NCI-H146 treated with DMSO at 0.1 percent for 48 hours (cell line): ENCODE data around the gene CYB561D2.
"Not testable (repeated sequence)": the region's sequence is repeated elsewhere in the genome, so short reads cannot be mapped to it uniquely, and the experiment has no call there.

Experiments used
- DNase-seq: peaks from one replicate; lab custom pipeline; 2025; ENCODE audit not compliant: unreplicated experiment; lab: John Stamatoyannopoulos, UW

Gene CYB561D2

DNA sequence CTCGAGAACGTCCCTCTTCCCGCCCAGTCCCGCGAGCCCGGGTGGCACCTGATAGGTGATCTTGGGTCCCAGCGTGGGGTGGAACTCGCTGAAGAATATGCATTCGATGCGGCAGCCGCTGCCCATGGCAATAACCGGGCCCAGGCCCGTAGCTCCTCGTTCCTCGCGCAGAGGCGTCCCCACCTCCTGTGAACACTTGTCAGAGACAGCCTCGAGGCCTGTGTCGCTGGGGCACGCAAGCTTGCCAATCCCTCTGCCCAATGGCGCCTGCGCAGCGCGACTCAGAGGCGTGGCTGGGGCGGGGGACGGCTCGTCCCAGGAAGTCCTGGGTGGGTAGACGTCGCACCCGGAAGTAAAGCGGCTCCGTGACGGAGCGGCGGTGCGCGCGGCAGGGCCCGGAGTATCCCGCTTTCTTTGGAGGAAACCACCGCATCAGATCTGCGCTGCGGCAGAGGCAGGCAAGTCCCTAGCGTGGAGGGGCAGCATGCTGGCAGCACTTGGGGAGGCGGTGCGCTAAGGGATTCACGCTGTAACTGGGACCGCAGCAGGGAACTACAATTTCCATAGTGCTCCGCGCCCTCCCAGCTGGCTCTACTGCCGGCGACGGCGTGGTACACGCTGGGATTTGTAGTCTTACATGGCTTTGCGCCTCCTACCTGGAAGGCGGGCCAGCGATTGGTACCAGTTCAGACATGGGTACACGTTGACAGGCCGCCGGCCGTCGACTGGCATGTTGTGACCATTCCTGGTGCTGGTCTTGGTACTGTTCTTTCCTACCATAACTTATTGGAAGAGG, at the start of gene CYB561D2, which contains the start of gene NPRL2:
CYB561D2 (plus strand) TSS at position 336 of the 796 bp plus-strand sequence. CDS start 572 bp downstream, outside the sequence.
NPRL2 (minus strand) TSS at position 249 of the 796 bp plus-strand sequence; CDS start at position 126, 123 bp downstream.
- DNase-seq = peak; percentile 76

GRCh38 chr3:50302095-50303012, 48.3 kb upstream of the CYB561D2 start:
- DNase-seq = no peak

GRCh38 chr3:50303013-50303815, 47.4 kb upstream of the CYB561D2 start, which contains the start of gene HYAL1:
TSS of gene HYAL1 (minus strand) at chr3:50303574. CDS start at chr3:50302956, 618 bp downstream.
- DNase-seq = no peak

GRCh38 chr3:50304601-50305000, 46.1 kb upstream of the CYB561D2 start:
- no peak for DNase-seq

GRCh38 chr3:50312041-50312440, 38.6 kb upstream of the CYB561D2 start:
- not testable (repeated sequence) for DNase-seq

- no peak for DNase-seq
Observed at GRCh38 chr3:50314342-50314741, 36.3 kb upstream of the CYB561D2 start.

GRCh38 chr3:50314816-50315215, 35.8 kb upstream of the CYB561D2 start:
- DNase-seq = no peak

GRCh38 chr3:50316657-50317242, 33.9 kb upstream of the CYB561D2 start:
- no peak for DNase-seq

DNA sequence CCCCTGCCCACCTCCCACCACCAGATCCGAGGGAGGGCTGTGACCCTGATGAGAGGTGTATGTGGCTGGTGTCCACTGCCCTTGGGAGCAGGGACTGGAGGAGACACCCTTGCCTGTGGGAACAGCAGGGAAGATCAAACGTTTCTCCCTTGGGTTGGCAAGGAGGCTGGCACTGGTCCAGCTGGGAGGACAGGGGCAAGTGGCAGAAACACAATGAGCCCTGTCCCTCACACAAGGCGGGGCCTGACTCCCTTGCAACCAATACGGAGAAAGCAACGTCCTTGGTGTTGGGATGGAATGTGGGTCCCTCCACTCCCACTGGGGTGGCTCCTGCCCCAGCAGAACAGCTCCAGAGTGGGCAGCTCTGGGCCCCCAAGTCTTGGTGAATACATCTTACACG, 33.4 kb upstream of the CYB561D2 start:
- DNase-seq = no peak

- DNase-seq = no peak
Observed at GRCh38 chr3:50318163-50318562, 32.5 kb upstream of the CYB561D2 start.

GRCh38 chr3:50318615-50319014, 32.0 kb upstream of the CYB561D2 start:
- DNase-seq = no peak

GRCh38 chr3:50319181-50319893, 31.3 kb upstream of the CYB561D2 start:
- no peak for DNase-seq

DNA sequence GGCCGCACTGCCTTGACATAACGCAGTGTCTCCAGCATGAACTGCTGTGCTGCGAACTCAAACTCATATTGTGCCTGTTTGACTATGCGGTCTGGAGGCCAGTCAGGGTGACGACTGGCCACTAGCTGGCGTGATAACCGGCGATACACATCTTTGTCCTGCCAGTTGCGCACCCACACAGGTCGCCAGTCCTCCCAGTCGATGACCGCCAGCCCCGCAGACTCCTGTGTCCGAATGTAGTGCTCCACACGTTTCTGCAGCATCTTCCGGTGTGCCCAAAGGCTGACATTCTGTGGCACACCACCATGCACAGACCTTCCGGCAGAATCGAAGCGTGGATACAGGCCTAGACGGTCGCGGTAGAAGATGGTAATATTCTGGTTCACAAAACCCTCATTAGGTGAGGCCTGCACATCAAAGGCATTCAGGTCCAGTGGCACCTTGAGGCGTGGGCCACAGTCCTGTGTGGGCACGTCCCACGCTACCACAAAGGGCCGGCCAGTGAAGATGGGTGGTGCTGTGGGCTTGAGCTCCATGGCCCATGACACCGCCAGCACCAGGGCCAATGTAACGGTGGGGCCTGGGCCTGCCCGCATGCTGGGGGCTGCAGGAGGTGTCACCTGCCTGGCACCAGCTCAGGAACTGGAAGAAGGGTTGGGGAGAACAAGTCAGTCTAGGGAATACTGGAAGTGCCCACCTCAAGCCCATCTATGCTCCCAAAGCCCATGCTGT, 30.6 kb upstream of the CYB561D2 start:
- no peak for DNase-seq

- peak; percentile 25 for DNase-seq
Observed at GRCh38 chr3:50320853-50321335, 29.8 kb upstream of the CYB561D2 start.

DNA sequence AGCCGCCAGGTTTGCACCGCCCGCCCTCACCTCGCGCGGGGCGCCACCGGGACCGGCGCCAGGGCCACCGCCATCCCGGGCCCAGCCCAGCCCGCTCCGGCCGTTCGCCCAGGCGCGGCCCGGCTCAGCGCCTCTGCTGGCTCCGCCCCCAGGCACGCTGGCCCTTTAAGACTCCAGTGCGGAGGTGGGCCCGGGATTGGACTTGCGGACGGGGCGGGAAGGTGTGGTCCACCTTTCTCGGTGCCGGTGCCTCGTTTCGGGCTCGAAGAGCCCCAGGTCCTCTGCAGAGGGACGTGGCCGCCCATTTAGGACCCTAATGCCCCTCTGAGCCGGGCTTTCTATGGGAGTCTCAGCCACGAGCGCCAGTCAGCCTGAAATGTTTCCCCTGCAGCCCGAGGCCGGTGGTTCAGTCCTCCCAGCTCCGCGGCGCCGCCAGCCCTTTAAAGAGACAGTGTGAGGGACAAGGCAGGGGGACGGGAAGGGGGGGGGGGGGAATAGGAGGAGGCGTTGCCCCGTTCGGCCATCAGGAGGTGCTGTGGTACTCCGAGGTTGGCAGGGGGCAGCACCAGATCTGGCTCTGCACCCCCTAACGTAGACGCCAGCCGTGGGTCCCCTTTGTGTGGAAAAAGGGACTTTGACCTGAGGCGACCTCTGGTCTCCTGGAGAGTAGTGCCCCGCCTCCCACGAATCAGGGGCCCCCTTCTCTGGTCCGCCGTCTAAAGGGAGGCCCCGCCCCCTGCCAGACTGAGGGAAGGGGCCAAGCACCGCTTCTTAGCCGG, 29.1 kb upstream of the CYB561D2 start:
- DNase-seq = peak; percentile 52

GRCh38 chr3:50322115-50322385, 28.6 kb upstream of the CYB561D2 start:
- DNase-seq = no peak

DNA sequence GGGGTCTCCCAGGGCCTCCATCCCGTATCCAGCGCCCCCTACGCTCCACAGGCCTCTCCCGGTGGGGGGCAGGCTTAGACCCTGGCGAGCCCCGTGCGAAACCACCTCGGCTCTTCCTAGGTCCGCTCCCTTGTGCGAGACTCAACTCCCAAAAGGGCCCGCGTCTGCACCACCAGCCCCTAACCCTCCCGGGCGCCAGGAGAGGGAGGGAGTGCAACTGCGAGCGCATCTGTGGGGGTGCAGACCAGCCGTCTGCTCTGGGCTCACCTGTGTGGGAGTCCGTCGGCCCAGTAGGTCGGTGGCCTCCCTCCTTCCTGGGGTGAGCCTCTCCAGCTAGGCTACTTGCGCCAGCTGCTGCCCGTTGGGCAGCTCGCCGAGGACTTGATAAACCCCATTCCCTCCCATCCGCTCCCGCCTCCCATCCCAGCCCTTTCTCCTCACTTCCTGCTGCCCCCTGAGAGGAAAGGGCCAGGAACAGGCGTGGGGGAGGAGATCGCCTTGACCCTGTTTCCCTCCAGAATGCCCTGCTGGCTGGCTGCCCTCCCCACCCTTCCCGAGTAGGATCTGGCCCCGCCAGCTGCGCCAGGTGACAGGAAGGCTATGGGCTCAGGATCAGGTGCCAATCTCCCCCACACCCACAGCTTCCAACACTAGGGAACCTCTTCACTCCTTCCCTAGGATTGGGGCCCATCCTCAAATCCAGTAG, 28.1 kb upstream of the CYB561D2 start, which contains the start of gene HYAL2:
HYAL2 (minus strand) TSS at position 360 of the 706 bp plus-strand sequence. CDS start 2,256 bp downstream, outside the sequence.
- DNase-seq = no peak
